ENCODE measurements around the gene RIC8B. TPM values are rescaled to one million over a fixed set of nuclear protein-coding genes. Genes with fewer than 3 reads are reported as not detected.
"Not testable (repeated sequence)": the region's sequence is repeated elsewhere in the genome, so short reads cannot be mapped to it uniquely, and the experiment has no call there.

Gene RIC8B, protein sequence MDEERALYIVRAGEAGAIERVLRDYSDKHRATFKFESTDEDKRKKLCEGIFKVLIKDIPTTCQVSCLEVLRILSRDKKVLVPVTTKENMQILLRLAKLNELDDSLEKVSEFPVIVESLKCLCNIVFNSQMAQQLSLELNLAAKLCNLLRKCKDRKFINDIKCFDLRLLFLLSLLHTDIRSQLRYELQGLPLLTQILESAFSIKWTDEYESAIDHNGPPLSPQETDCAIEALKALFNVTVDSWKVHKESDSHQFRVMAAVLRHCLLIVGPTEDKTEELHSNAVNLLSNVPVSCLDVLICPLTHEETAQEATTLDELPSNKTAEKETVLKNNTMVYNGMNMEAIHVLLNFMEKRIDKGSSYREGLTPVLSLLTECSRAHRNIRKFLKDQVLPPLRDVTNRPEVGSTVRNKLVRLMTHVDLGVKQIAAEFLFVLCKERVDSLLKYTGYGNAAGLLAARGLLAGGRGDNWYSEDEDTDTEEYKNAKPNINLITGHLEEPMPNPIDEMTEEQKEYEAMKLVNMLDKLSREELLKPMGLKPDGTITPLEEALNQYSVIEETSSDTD
- 10 to 100 TPM; 15.8 to 18.2 TPM for total RNA-seq

DNA sequence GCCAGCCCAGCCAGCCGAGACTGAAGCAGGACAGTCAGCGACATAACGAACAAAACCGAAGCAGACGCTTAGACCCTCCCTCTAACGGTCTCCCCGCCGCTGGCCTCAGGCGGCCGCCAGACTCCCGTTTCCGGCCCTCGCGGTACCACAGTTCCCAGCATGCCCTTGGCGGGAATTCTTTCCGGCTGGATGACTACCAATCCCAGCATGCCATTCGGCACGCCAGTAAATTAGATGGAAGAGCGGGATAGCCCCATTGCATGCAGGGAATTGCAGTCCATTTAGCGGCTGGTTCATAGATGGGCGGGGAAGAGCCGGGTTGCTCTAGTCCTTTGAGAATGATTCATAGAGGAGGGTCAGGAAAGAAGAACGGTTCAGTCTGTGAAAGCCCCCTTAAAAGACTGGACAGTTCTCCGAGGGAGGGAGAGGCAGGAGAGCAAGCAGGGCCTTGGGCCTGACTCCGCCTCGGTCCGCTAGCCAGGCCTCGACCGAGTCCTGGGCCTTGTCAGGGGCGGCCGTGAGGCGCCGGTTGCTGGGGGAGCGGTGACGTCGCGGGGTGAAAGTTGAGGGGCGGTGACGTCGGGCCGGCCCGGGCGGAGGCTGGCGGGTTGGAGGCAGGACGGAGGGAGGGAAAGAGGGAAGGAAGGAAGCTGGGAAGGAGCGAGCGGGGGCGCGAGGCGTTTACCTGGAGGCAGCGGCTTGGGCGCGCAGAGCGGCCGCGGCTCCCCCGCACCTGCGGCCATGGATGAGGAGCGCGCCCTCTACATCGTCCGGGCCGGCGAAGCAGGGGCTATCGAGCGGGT lies at the start of gene RIC8B:
TSS of gene RIC8B (plus strand) at position 678 of the 803 bp plus-strand sequence. CDS start at position 742, 64 bp downstream.
- H3K27ac Mint-ChIP-seq, result peak within 1 kb of the TSS; percentile 90 to 96
- peak within 1 kb of the TSS; percentile 97 for H3K4me3 Mint-ChIP-seq
- peak; percentile 91 to 94 for ATAC-seq
- peak; percentile 91 for DNase-seq (ENCODE audit: low spot score)
- no peaks in the 10 kb centered on the region for H3K9me3 Mint-ChIP-seq
- H3K4me1 Mint-ChIP-seq (ENCODE audit: low read depth in 2 of 2), result peaks cover 25 to 38% of the 10 kb centered on the region in 2 donors
- peaks cover 6 to 9% of the 10 kb centered on the region in 2 donors for H3K27me3 Mint-ChIP-seq
- no peaks in the 10 kb centered on the region for H3K36me3 Mint-ChIP-seq

DNA sequence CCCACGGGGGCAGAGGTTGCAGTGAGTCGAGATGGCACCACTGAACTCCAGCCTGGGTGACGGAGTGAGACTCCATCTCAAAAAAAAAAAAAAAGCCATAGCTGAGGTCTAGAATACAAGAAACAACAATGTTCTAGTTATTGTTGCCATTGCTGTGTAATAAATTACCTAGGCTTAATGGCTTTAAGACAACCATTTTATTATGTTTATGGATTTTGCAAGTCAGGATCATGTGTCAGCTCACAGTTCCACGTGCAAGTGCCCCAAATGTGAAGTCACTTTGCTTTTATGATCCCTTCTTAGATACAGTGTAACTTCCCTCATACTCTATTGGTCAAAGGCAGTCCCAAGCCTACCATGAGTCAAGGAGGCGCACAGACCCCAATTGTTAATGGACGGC lies 49.5 kb upstream of the RIC8B start:
- DNase-seq (ENCODE audit: low spot score) (no peak), ATAC-seq (no peak)
- H3K4me3 Mint-ChIP-seq, result no peak overlapping the region
- no peak overlapping the region for H3K27ac Mint-ChIP-seq
- no peaks in the 10 kb centered on the region for H3K36me3 Mint-ChIP-seq
- no peaks in the 10 kb centered on the region for H3K4me1 Mint-ChIP-seq (ENCODE audit: low read depth in 2 of 2)
- no peaks in the 10 kb centered on the region for H3K9me3 Mint-ChIP-seq
- peaks cover 0 to 8% of the 10 kb centered on the region in 2 donors for H3K27me3 Mint-ChIP-seq

DNA sequence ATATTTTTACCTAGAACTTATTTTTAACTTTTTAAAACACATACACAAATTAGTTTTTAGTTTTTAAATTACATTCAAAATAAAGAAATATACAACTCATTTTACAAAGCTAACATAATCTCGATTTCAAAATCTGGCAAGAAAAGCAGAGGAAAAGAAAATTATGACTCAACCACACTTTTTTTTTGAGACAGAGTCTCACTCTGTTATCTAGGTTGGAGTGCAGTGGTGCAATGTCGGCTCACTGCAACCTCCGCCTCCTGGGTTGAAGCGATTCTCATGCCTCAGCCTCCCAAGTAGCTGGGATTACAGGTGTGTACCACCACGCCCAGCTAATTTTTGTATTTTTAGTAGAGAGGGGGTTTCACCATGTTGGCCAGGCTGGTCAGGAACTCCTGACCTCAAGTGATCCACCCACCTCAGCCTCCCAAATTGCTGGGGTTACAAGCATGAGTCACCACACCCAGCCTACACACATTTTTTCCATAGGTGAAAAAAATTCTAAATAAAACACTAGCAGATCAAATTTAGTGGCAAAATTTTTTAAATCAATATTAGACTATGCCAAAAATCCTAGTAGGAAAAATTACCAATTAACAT lies 47.8 kb upstream of the RIC8B start:
- H3K27me3 Mint-ChIP-seq, H3K9me3 Mint-ChIP-seq: not testable (repeated sequence)

DNA sequence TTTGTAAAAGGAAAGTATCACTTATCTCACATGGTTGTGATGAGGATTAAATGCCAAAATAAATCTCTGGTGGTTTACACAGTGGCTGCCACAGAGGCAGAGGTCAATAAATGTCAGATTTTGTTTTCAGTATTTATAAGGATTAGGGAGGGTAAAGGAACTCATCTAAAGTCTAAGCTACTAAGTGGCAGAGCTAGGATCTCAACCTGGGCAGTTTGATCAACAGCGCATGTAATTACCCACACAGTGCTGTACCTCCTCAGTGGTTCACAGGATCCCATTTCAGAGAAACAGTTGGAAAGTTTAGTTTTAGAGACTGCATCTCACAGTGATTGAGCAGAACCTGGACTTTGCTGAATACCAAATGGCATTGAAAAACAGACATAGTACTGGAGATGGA lies 44.9 kb upstream of the RIC8B start:
- H3K4me3 Mint-ChIP-seq, result no peak overlapping the region
- no peaks in the 10 kb centered on the region for H3K4me1 Mint-ChIP-seq (ENCODE audit: low read depth in 2 of 2)
- DNase-seq (ENCODE audit: low spot score) (no peak), ATAC-seq (no peak)
- H3K27ac Mint-ChIP-seq, result no peak overlapping the region
- no peaks in the 10 kb centered on the region for H3K9me3 Mint-ChIP-seq
- H3K27me3 Mint-ChIP-seq, result peaks cover 6 to 15% of the 10 kb centered on the region in 2 donors
- H3K36me3 Mint-ChIP-seq, result no peaks in the 10 kb centered on the region

More for the DNA sequence above, 47.8 kb upstream of the RIC8B start:
- ATAC-seq; H3K27ac Mint-ChIP-seq; H3K4me3 Mint-ChIP-seq; DNase-seq (ENCODE audit: low spot score); H3K4me1 Mint-ChIP-seq (ENCODE audit: low read depth in 2 of 2); H3K36me3 Mint-ChIP-seq: not testable (repeated sequence)

DNA sequence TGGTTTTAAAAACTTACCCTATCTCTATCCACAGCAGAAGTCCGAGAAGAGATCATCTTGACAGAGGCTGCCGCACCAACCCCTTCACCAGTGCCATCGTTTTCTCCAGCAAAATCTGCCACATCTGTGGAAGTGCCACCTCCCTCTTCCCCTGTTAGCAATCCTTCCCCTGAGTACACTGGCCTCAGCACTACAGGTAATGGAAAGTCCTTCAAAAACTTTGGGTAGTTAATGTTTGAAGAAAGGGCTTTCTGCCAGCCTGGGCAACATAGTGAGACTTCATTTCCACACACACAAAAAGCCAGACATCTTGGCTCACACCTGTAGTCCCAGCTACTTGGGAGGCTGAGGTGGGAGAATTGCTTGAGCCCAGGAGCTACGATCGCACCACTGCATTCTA lies 41.6 kb upstream of the RIC8B start:
- Mint-ChIP-seq H3K27me3 (peaks cover 8 to 12% of the 10 kb centered on the region in 2 donors), H3K4me1 (ENCODE audit: low read depth in 2 of 2) (no peaks in the 10 kb centered on the region), H3K27ac (no peak overlapping the region), H3K4me3 (no peak overlapping the region), H3K36me3 (no peaks in the 10 kb centered on the region), H3K9me3 (no peaks in the 10 kb centered on the region)
- ATAC-seq, result no peak
- no peak for DNase-seq (ENCODE audit: low spot score)

DNA sequence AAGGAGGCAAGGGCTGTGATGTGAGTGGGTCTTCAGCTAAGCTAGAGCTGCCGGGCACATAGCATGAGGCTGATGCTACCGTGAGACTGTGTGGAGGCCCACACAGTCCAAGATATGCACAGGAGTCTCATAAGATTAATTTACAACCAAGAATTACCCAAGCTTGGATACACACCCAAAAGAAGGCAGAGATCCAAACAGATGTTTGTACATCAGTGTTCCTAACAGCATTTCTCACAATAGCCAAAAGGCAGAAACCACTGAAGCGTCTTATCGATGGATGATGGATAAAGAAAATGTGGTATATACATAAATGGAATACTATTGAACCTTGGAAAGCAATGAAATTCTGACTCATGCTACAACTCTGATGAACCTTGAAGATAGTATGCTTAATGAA lies 40.8 kb upstream of the RIC8B start:
- no peak for ATAC-seq

DNA sequence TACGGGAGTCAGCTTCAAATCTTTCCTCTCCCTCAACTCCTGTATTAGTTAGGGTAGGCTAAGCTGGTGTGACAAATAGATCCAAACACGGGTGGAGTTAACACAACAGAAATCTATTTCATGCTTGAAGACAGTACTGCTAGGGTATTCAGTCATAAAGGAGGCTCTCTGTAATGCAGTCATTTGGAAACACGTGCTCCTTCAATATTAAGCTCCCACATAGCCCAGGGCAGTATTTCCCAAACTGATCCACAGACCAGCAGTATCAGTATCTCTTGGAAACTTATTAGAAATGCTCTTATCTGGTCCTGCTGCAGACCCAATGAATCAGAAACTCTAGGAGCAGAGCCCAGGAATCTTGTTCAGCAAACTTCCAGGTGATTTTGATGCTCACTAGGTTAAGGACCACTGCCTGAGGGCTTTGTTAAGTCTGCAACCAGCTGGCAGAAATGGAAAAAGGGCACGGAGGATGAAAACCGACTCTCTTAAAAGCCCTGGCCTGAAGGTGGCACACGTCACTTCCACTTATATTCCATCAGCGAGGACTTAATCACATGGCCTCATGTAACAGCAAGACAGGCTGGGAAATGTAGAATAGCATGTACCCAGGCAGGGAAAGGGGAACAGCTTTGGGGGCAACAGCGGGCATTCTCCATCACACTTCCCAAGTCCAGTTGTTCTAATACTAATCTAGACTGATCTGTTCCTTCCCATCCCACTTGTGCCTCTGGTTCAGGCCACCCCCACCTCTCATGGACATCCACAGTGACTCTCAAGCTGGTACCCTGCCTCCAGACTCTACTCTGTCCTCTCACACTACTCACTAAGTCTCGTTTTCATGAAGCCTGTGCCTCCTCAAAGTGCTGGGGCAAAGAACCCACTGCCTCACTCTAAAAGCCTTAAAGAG lies 38.2 kb upstream of the RIC8B start:
- Mint-ChIP-seq H3K36me3 (no peaks in the 10 kb centered on the region), H3K4me1 (ENCODE audit: low read depth in 2 of 2) (no peaks in the 10 kb centered on the region), H3K27ac (peak overlapping the region in 1 of 2 donors; percentile 26), H3K27me3 (peaks cover 13 to 16% of the 10 kb centered on the region in 2 donors), H3K4me3 (no peak overlapping the region), H3K9me3 (no peaks in the 10 kb centered on the region)
- no peak for DNase-seq (ENCODE audit: low spot score)
- no peak for ATAC-seq

More for the DNA sequence above, 40.8 kb upstream of the RIC8B start:
- no peak overlapping the region for H3K27ac Mint-ChIP-seq
- peaks cover 8 to 12% of the 10 kb centered on the region in 2 donors for H3K27me3 Mint-ChIP-seq
- DNase-seq (ENCODE audit: low spot score), result no peak
- H3K9me3 Mint-ChIP-seq, result no peaks in the 10 kb centered on the region
- H3K4me1 Mint-ChIP-seq (ENCODE audit: low read depth in 2 of 2), result no peaks in the 10 kb centered on the region
- no peak overlapping the region for H3K4me3 Mint-ChIP-seq
- H3K36me3 Mint-ChIP-seq, result no peaks in the 10 kb centered on the region

DNA sequence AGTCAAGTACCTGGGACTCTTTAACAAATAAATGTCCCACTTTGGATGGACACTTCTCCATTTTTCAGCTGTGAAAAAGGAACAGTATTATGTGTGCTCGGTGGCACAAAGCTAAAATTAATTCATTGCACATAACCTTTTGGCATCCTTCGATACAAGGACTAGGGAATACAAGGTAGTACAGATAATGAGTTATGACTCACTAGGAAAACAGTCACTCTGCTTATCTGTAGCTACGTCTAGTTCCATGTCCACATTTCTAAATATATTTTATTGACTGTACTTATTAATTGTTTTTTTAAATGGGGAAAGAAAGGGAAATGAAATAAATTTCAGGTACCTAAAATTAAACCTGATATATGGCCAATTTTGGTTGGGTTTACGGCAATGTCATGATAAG lies 35.2 kb upstream of the RIC8B start:
- no peaks in the 10 kb centered on the region for H3K4me1 Mint-ChIP-seq (ENCODE audit: low read depth in 2 of 2)
- H3K36me3 Mint-ChIP-seq, result no peaks in the 10 kb centered on the region
- no peak overlapping the region for H3K4me3 Mint-ChIP-seq
- no peaks in the 10 kb centered on the region for H3K9me3 Mint-ChIP-seq
- ATAC-seq, result no peak
- no peak for DNase-seq (ENCODE audit: low spot score)
- peaks cover 10 to 15% of the 10 kb centered on the region in 2 donors for H3K27me3 Mint-ChIP-seq
- no peak overlapping the region for H3K27ac Mint-ChIP-seq

DNA sequence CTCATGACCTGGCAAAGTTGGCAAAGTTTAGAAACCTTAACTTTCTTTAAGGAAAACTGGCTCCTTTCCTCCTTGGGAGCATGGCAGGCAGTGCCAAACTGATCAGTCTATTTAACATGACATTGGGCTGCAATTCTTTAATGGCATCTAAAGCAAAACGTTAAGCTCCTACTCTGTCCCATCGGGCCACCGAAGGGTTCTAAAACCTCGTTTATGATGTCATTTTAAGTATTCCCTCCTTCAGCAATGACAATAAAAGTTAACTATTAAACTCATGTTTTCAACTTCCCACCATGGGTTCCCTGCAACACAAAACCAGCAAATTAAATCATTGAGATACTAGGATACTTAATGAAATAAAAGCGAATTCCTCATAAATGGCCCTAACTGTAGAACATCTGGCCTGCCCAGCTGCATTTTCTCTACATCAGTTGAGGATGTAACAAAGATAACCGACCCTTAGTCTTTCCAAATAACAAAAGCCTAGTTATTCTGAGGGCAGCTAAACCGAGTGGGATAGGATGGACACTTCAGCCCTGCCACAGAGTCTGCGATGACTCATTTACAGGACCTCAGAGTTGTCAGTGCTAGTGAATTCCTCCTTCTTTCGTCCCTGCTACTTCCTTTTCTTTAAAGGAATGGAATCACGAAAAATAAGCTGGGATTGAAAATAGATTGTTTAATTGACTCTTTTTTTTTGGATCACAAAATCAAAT lies 34.5 kb upstream of the RIC8B start:
- ATAC-seq (no peak), DNase-seq (ENCODE audit: low spot score) (no peak)
- Mint-ChIP-seq H3K9me3 (no peaks in the 10 kb centered on the region), H3K27me3 (peaks cover 12 to 19% of the 10 kb centered on the region in 2 donors), H3K36me3 (no peaks in the 10 kb centered on the region), H3K4me3 (no peak overlapping the region), H3K4me1 (ENCODE audit: low read depth in 2 of 2) (no peaks in the 10 kb centered on the region), H3K27ac (no peak overlapping the region)

DNA sequence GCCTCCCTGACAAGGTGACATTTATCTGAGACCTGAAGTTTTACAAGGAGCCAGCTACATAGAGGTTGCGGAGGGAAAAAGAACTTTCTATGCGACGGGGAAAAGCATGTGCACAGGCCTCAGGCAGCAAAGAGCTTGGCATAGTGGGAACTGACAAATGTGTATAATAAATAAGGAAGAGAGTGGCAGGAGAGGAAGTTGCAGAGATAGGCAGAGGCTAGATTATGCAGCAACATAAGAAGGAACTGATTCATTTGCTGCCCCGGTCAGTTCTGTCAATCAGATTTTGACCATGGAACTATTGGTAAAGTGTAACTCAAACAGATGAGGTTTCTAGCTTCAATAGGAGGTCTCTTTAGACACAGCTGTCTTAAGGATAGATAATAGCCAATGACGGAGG lies 33.7 kb upstream of the RIC8B start:
- Mint-ChIP-seq H3K4me3 (no peak overlapping the region), H3K9me3 (no peaks in the 10 kb centered on the region), H3K27me3 (peaks cover 12 to 19% of the 10 kb centered on the region in 2 donors), H3K4me1 (ENCODE audit: low read depth in 2 of 2) (no peaks in the 10 kb centered on the region), H3K36me3 (no peaks in the 10 kb centered on the region), H3K27ac (no peak overlapping the region)
- ATAC-seq (no peak), DNase-seq (ENCODE audit: low spot score) (no peak)

DNA sequence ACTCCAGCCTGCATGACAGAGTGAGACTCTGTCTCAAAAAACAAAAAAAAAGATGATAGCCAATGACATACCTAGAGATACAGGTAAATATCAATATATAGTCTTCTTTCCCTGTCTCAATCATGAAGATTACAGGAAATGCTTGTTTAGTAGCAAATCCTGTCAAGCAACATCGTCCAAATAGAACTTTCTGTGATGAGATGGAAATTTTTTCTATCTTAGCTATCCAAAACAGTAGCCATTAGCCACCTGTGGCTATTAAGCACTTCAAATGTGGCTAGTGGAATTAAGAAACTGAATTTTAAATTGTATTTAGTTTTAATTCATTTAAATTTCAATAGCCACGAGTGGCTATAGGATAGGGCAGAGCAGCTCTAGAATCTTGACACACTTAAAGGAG lies 33.2 kb upstream of the RIC8B start:
- ATAC-seq (no peak), DNase-seq (ENCODE audit: low spot score) (no peak)
- Mint-ChIP-seq H3K4me3 (no peak overlapping the region), H3K36me3 (no peaks in the 10 kb centered on the region), H3K9me3 (no peaks in the 10 kb centered on the region), H3K4me1 (ENCODE audit: low read depth in 2 of 2) (no peaks in the 10 kb centered on the region), H3K27me3 (peaks cover 12 to 19% of the 10 kb centered on the region in 2 donors), H3K27ac (no peak overlapping the region)

DNA sequence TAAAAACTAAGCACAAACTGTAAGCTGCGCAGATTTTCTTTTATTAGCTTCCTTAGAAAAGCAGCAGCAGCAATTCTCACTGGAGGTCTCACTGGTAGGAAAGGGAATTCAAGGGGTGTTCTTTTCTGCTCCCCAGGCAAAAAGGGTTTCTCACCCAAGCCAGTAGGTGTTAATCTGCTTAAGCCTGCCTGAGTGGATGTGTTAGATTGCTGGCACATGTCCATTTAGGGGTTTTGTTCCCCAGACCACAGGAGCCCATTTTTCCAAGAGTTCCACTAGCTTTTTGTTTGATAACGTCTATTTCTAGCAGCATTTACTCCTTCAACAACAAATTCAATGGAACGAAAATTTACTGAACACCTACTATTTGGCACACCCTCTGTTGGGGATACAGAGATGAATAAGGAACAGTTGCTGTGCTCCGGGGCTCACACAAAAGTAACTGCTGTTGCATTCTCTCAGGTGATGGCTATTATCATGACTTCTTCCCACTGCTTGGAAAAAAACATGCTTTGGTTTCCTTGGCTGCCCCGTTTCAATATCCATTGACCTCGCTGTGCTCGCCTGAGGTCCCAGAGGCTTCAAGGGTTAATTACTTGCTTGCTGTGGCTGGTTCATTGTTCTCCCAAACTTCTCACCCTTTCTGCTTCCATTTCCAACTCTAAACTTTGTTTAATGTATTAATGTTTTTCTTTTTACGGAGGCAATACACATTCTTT lies 31.1 kb upstream of the RIC8B start:
- H3K4me3 Mint-ChIP-seq, result no peak overlapping the region
- ATAC-seq, result no peak

More for the DNA sequence above, 31.1 kb upstream of the RIC8B start:
- Mint-ChIP-seq H3K9me3 (no peaks in the 10 kb centered on the region), H3K27me3 (peaks cover 6 to 19% of the 10 kb centered on the region in 2 donors), H3K4me1 (ENCODE audit: low read depth in 2 of 2) (peaks cover 15% of the 10 kb centered on the region in 2 donors), H3K27ac (no peak overlapping the region), H3K36me3 (no peaks in the 10 kb centered on the region)
- DNase-seq (ENCODE audit: low spot score), result no peak

Measured in natural killer cell treated with Interleukin-12 subunit alpha and Interleukin-12 subunit beta and Interleukin-15 and Interleukin-18, amount 100 ng/mL, for 72 hours (primary cell).